Stimulated activated CD4-positive, alpha-beta T cell treated with anti-CD3 and anti-CD28 coated beads, Interleukin-12 subunit alpha, Interleukin-12 subunit beta, amount 100 ng/mL, for 24 hours (primary cell): Measurements from ENCODE around the gene KIFC3.
"Not testable (repeated sequence)": the region's sequence is repeated elsewhere in the genome, so short reads cannot be mapped to it uniquely, and the experiment has no call there.

ENCODE experiments used
- DNase-seq, 2 experiments: peaks; one replicate each; pipeline ENCODE4 v3.0.0-alpha.2; 2020; ENCODE audit warnings: low read depth in 2 of 2

The KIFC3 gene

GRCh38 chr16:57722651-57723050, 79.6 kb downstream of the KIFC3 start:
- no peak for DNase-seq

- no peak for DNase-seq
These were observed 80.1 kb downstream of the KIFC3 start for GRCh38 chr16:57722210-57722499.

- no peak for DNase-seq
These were observed 80.7 kb downstream of the KIFC3 start for GRCh38 chr16:57721356-57722209.

GRCh38 chr16:57720142-57720575, 82.1 kb downstream of the KIFC3 start:
- DNase-seq: peak in 1 of 2 experiments; percentile 43

- no peak for DNase-seq
These were observed 88.2 kb downstream of the KIFC3 start for GRCh38 chr16:57714047-57714446.

GRCh38 chr16:57713596-57713995, 88.7 kb downstream of the KIFC3 start:
- DNase-seq: no peak

- DNase-seq: not testable (repeated sequence)
These were observed 89.7 kb downstream of the KIFC3 start for GRCh38 chr16:57712569-57712968.

GRCh38 chr16:57711993-57712392, 90.3 kb downstream of the KIFC3 start:
- no peak for DNase-seq

- no peak for DNase-seq
These were observed 90.9 kb downstream of the KIFC3 start for GRCh38 chr16:57711346-57711745.

- no peak for DNase-seq
These were observed 92.6 kb downstream of the KIFC3 start for GRCh38 chr16:57709663-57710062.
